K562 (cell line): ENCODE data around the gene RPTOR. TPM values are rescaled to one million over a fixed set of nuclear protein-coding genes. Genes with fewer than 3 reads are reported as not detected.
A peak's percentile ranks its signal among the peaks of the same experiment; 100 is the strongest.

Source experiments
- ATAC-seq: fragments of 200-7000 bp; cut with Tn5 transposase; 3 replicates; pipeline ENCODE4 v1.9.1; 2020; ENCODE audit warnings: moderate library complexity
- BruUV-seq: library from RNA; stranded (reverse); fragments of 400-500 nt; replicated peaks from 2 replicates; lab custom pipeline; 2021; lab: Mats Ljungman, UMichigan
- CTCF ChIA-PET: fragments of 300-600 bp; formaldehyde crosslinking; extraction: SDS; loops from one replicate; lab custom pipeline; 2021; ENCODE audit warnings: low intra/inter-chr PET ratio; lab: Yijun Ruan, JAX
- POLR2A ChIA-PET: fragments of 300-600, 350-650 bp; sonication (Branson Sonifier 250); formaldehyde crosslinking; extraction: SDS; loops from one replicate; lab custom pipeline; 2021; ENCODE audit warnings: antibody characterized with exemption, inconsistent platforms; lab: Yijun Ruan, JAX
- DNase-seq, 4 experiments: peaks; one replicate each; pipeline versions ENCODE4 v3.0.0 to v3.0.0-alpha.2; 2011 to 2018; ENCODE audit warnings: low spot score in 3 of 4, mixed read lengths in 3 of 4; ENCODE audit errors: extremely low read depth in 1 of 4
- FAIRE-seq: peaks from 2 replicates; lab custom pipeline; 2011; peaks lifted over from hg19 to GRCh38; lab: Jason Lieb, UNC
- H2AFZ ChIP-seq: 2 replicates; pipeline ENCODE4 v1.6.0; 2011; ENCODE audit warnings: low read depth, low read length, control low read depth, inconsistent platforms
- H3K27ac ChIP-seq: fragments of 200-600 bp; 3 replicates; pipeline ENCODE4 v1.8.0; 2011; ENCODE audit warnings: low read depth, mild to moderate bottlenecking, control low read depth, inconsistent platforms, low read length, moderate library complexity, mixed read lengths; ENCODE audit errors: extremely low read depth
- H3K27me3 ChIP-seq, 2 experiments: fragments of 300-600 bp in 1 of 2; 2 replicates in 1 of 2; 3 replicates in 1 of 2; pipeline versions ENCODE4 v1.6.0 to v1.8.0; 2011; ENCODE audit warnings: inconsistent platforms in 2 of 2, low read length in 2 of 2, mild to moderate bottlenecking in 1 of 2, mixed read lengths in 1 of 2, moderate library complexity in 1 of 2; ENCODE audit not compliant: control insufficient read depth in 2 of 2, insufficient read depth in 2 of 2
- H3K36me3 ChIP-seq: fragments of 300-600 bp; 3 replicates; pipeline ENCODE4 v1.8.0; 2011; ENCODE audit warnings: mild to moderate bottlenecking, low read length, inconsistent platforms; ENCODE audit not compliant: control insufficient read depth, insufficient read depth
- H3K4me1 ChIP-seq, 2 experiments: fragments of 200-600 bp in 1 of 2; replicated peaks in 1 of 2; 2 replicates in 1 of 2; 3 replicates in 1 of 2; pipeline versions ENCODE4 v1.5.1 to v1.8.0; 2011; ENCODE audit warnings: inconsistent platforms in 2 of 2, low read length in 2 of 2, mild to moderate bottlenecking in 1 of 2, mixed read lengths in 1 of 2, moderate library complexity in 1 of 2; ENCODE audit not compliant: control insufficient read depth in 2 of 2, insufficient read depth in 2 of 2
- H3K4me2 ChIP-seq: 2 replicates; pipeline ENCODE4 v1.6.1; 2011; ENCODE audit warnings: low read length, control low read depth, inconsistent platforms, mixed read lengths; ENCODE audit not compliant: insufficient read depth
- H3K4me3 ChIP-seq: fragments of 200-600 bp; sonication (generic), shearing (Covaris generic); 2 replicates; pipeline ENCODE4 v1.5.1; 2016; ENCODE audit warnings: control low read depth, inconsistent platforms
- H3K79me2 ChIP-seq: fragments of 200-600 bp; 3 replicates; pipeline ENCODE4 v1.8.0; 2011; ENCODE audit warnings: low read length, inconsistent platforms; ENCODE audit not compliant: control insufficient read depth, insufficient read depth
- H3K9ac ChIP-seq, 2 experiments: 2 replicates each; pipeline versions ENCODE4 v1.6.0 to v1.6.1; 2011; ENCODE audit warnings: low read depth in 2 of 2, low read length in 2 of 2, control low read depth in 1 of 2, inconsistent platforms in 1 of 2, mild to moderate bottlenecking in 1 of 2, mixed read lengths in 1 of 2; ENCODE audit not compliant: insufficient read depth in 1 of 2
- H3K9me1 ChIP-seq: one replicate; pipeline ENCODE4 v1.6.0; 2011; ENCODE audit warnings: inconsistent platforms, mild to moderate bottlenecking, low read length, moderate library complexity; ENCODE audit not compliant: control insufficient read depth, insufficient read depth
- H3K9me3 ChIP-seq: replicated peaks from 2 replicates; pipeline ENCODE4 v1.5.1; 2011; ENCODE audit warnings: low read depth, low read length, inconsistent platforms; ENCODE audit not compliant: control insufficient read depth, insufficient read depth
- H4K20me1 ChIP-seq: replicated peaks from 2 replicates; pipeline ENCODE4 v1.6.1; 2011; ENCODE audit warnings: low read length, inconsistent platforms, mixed read lengths; ENCODE audit not compliant: control insufficient read depth, insufficient read depth
- FUS ChIP-seq: fragments of 200-400 bp; formaldehyde crosslinking; optimal IDR thresholded peaks from 2 replicates; pipeline ENCODE3; 2017; ENCODE audit warnings: low read depth, low read length
- ZBTB33 ChIP-seq: sonication (generic); formaldehyde crosslinking; IDR thresholded peaks from 2 replicates; pipeline ENCODE4 v1.8.1; 2023; ENCODE audit warnings: mild to moderate bottlenecking, missing genetic modification reagents
- ZNF511 ChIP-seq: sonication (generic); formaldehyde crosslinking; IDR thresholded peaks from 2 replicates; pipeline ENCODE4 v1.8.0; 2022; ENCODE audit warnings: mild to moderate bottlenecking, missing genetic modification reagents
- WGBS: fragments of 100-300 bp; shearing (Covaris generic); methylation state at CpG from one replicate; pipeline ENCODE4 v1.1.6; 2016; ENCODE audit warnings: low coverage, mixed read lengths; ENCODE audit not compliant: insufficient coverage; ENCODE audit errors: missing lambda C conversion rate; 5-methylcytosine and 5-hydroxymethylcytosine counted together
- in situ Hi-C: fragments of 300-500 bp; cut with MboI; formaldehyde crosslinking; loops from 4 replicates; pipeline ENCODE4 v1.15.0; 2018; ENCODE audit warnings: inconsistent platforms, mixed read lengths
- intact Hi-C: fragments of 100-400 bp; cut with micrococcal nuclease; formaldehyde crosslinking; loops from 2 replicates; pipeline ENCODE4 v1.14.2; 2022
- polyA plus RNA-seq, 8 experiments: library from polyadenylated mRNA; depleted of rRNA in 4 of 8; stranded (reverse) in 5 of 8; unstranded in 3 of 8; fragments of >200 nt; fragmentation: Nextera tagmentation in 2 of 8; fragmentation: Illumina TruSeq in 1 of 8; extraction: Ambion mirVana in 2 of 8; extraction: Trizol in 1 of 8; gene quantifications; 2 replicates each; pipeline versions ENCODE4 v1.2.1 to v1.2.3, GENCODE V29; 2011 to 2014; ENCODE audit warnings: inconsistent platforms in 1 of 8, missing spikeins in 1 of 8
- total RNA-seq, 7 experiments: library from RNA; depleted of rRNA in 6 of 7; stranded (reverse); fragments of >200 nt in 6 of 7; fragmentation: Illumina TruSeq in 2 of 7; extraction: Trizol in 2 of 7; gene quantifications; 2 replicates each; pipeline versions ENCODE4 v1.2.1 to v1.2.3, GENCODE V29; 2011 to 2021; ENCODE audit warnings: low replicate concordance in 1 of 7

Gene RPTOR
- total and polyA plus RNA-seq, 9 of the 15 experiments (the other 6 are each of a cell fraction or from before 2014, with no cell fraction given), result 0.24 to 54.1 (median 10.2) TPM

DNA sequence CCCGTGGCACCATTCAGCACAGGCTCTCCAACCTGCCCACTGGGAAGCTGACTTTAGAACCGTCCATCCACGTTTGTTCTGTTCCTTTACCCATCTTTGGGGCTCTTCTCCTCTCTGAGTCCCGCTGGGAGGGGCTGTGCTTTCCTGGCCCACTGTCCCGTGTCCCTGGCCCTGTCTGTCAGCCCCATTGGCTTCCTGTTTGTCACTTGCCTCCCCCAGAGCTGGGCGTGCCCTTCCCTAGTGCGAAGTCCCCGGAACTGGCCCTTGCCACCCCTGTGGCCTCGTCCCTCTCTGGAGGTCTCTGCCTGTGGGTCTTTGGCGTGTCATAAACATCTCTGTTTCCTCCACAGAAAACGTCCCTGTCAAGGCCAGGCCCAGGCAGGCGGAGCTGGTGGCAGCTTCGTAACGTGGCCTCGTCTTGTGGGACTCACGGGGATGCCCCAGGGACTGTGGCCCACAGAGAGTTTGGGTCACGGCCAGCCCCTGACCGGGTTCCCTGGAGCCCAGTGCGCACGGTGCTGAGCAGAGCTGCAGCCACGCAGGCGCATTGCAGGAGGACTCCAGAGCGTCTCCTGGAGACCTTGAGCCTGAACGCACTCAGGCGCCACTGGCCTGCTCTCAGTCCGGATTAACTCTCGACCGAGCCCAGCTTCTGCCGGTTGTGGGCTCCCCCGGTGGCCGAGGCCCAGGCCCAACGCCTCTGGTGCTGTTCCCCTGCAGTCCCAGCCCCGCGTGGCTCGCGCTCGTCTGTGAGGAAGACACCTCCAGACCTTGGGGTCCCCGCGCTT is 454.3 kb downstream of the RPTOR start:
- Histone ChIP-seq H3K36me3 (peaks cover 49% of the 10 kb centered on the region; the same call in 1 of the 3 replicates), H3K9me1 (no peaks in the 10 kb centered on the region), H3K9ac (no peak overlapping the region), H3K9me3 (no peaks in the 10 kb centered on the region), H2AFZ (no peak overlapping the region)
- peak in 2 of 4 experiments; percentile 19 to 21 for DNase-seq
- TF ChIP-seq FUS (no peak), ZBTB33 (CRISPR knock-in tag) (peak; percentile 98), ZNF511 (no peak)
- TF ChIP-seq, all 486 proteins: peak for 1
- no TSS peak for BruUV-seq
- no peaks in the 10 kb centered on the region for H4K20me1 ChIP-seq
- POLR2A ChIA-PET, result interaction anchor here (0.6 to 1.1 kb wide), 5 partner anchors 9 to 103 kb away, joined by 3 to 4 read pairs (median 4); no protein-coding TSS in a partner anchor
- H3K4me1 ChIP-seq, result peaks cover 15 to 71% of the 10 kb centered on the region in 2 experiments
- FAIRE-seq (no peak), ATAC-seq (no peak)
- 85% methylated on average over 34 of the region's 39 CpGs for WGBS
- no peak overlapping the region for H3K4me2 ChIP-seq
- in situ Hi-C loops (no loop called here), intact Hi-C loops (no loop called here)
- CTCF ChIA-PET, result no interaction called here
- H3K27me3 ChIP-seq, result no peaks in the 10 kb centered on the region
- no peak overlapping the region for H3K4me3 ChIP-seq
- H3K27ac ChIP-seq, result no peak overlapping the region
- no peaks in the 10 kb centered on the region for H3K79me2 ChIP-seq
